HG02610 (cell line): ENCODE measurements around the gene C1orf94.
"Not testable (repeated sequence)": the region's sequence is repeated elsewhere in the genome, so short reads cannot be mapped to it uniquely, and the experiment has no call there.

Source experiments
- ATAC-seq: cut with Tn5 transposase; IDR thresholded peaks from one replicate; pipeline ENCODE4 v1.9.1; 2021; ENCODE audit warnings: mild to moderate bottlenecking, moderate library complexity; ENCODE audit not compliant: unreplicated experiment

C1orf94 gene

DNA sequence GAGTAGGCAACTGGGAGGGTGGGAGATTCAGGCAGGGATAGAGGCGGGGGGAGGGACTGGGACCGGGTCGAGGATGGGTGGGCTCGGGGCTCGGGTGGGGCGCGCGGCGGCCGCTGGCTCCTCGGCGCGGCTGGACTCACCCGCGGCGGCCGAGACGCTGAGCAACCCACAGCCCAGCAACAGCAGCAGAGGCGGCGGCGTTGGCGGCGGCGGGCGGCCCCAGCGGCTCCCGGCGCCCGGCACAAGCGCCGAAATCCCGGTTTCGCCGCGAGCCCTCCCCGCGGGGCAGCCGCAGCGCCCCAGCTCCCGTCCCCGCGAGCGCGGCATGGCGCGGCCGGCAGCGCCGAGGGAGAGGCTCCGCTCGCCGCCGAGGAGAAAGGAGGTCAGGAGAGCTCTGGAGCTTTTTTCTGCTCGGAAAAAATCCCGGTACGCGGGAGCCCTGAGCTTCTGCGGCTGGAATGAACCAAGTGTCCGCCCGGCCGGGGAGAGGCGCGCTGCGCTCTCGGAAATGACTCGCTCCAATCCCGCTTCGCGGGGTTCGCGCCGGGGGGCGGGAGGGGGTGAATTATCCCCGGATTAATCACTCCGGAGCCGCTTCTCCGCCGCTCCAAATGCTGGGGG lies 11.8 kb upstream of the C1orf94 start, which contains the start of gene CSMD2:
CSMD2 (minus strand) TSS at position 460 of the 621 bp plus-strand sequence; CDS start at position 327, 133 bp downstream.
- ATAC-seq = no peak

DNA sequence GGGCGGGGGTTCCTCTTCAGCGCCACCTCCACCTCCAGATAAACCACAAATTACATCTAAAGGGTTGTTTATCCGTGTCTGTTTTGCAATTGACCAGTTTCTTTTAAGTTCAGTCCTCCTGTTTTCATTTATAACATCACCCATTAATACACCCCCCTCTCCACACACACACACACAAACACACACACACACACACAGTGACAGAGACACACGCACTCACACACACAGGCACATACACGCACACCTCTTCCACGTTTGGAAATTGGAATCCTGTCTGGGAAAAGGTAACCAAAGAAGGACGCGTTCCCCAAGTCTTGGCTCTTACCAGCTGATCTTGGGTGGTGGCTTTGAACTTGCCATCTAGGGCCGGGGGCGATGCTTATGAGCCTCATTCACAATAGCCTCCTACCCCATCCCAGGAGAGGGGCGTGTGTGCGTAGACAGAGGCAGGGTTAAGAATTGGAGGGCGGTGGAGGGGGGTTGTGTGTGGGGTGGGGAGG lies 11.2 kb upstream of the C1orf94 start:
- no peak for ATAC-seq

DNA sequence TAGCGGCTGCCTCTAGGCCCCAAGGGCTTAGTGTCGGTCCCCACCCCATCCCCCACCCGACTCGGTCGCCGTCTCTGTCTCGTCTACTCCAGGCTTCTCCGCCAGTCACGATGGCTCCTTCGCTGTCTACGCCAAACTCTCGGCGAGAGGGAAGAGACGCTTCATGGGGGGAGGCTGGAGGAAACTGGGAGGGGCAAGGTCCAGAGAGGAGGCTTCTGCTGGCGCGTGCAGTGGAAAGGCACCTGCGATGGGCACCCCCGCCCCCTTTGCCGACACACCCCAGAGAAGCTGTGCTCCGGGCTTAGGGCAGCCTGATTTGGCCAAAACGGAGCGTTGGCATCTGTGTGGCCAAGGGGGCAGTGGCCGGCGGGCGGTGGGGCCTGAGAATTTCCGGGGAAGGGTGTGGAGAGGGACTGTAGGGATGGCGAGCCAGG lies 10.5 kb upstream of the C1orf94 start:
- ATAC-seq = no peak

- ATAC-seq = no peak
Observed at GRCh38 chr1:34166625-34167361, 9.9 kb upstream of the C1orf94 start.

- ATAC-seq = no peak
Observed at GRCh38 chr1:34167389-34167788, 9.3 kb upstream of the C1orf94 start.

DNA sequence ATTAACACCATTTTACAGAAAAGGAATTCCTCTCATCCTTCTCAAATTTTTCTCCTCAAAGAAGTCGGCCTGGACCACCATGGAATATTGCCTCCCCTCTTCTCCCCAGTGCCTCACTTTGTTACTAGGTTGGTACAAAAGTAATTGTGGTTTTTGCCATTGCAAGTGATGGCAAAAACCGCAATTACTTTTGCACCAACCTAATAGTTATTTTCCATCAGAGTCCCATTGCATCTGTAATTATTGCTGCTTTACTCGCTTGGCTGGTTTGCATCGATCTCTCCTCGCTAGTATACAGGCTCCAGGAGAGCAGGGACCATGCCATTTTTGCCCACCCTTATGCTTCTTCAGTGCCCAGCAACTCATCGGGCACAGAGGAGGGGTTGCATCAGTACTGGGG lies 963 bp upstream of the C1orf94 start:
- ATAC-seq = no peak

DNA sequence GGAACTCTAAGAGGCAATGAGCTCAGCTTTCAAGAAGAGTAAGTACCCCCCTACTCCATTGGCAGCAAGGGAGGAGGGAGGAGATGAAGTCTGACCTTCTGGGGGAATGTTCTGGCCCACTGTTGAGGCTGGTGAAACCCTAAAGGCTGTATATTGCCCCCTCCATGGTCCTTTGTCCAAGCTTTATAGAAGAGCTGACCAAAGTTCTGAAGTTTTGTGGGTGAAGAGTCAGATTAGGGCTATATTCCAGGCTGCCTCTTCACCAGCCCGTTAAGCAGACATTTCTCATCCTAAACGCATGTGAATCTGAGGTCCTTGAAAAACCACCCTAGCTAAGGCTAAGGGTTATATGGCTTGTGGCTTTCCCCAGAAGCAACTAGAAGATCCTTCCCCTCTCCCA lies 1.4 kb downstream of the C1orf94 start:
- no peak for ATAC-seq

GRCh38 chr1:34183381-34183780 lies 6.7 kb downstream of the C1orf94 start:
- ATAC-seq = not testable (repeated sequence)

DNA sequence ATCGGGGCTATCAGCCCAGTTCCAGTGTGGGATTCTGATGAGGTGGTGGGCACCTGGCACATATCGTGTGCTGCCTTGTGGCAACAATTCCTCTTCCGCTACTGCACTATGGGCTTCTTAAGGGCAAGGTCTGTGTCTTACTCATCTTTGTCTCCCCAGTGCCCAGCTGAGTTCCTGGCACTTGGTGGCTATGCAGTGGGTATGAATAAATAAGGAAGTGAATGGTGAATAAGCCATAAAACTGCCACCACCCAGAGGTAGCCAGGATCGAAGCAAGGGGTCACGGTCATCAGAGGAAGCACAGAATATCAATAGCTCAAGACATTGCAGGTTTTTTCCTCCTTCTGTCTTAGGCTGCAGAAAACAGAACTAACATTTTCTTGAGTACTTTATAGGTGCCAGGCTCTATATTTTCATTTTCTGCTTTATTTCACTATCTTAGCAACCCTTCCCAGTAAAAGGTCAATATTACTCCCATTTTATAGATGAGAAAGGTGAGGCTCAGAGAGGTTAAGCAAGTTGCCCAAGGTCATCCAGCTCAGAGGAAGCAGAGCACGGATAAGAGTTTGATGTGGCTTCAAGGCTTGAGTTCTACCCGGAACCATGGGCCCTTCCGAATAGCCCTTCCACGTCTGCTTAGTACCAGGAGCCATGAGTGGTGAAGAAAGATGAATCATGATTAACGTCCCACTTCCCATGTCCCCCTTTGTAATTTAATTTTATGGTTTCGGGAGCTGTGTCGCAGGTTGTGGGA lies 10.2 kb downstream of the C1orf94 start:
- ATAC-seq = no peak

DNA sequence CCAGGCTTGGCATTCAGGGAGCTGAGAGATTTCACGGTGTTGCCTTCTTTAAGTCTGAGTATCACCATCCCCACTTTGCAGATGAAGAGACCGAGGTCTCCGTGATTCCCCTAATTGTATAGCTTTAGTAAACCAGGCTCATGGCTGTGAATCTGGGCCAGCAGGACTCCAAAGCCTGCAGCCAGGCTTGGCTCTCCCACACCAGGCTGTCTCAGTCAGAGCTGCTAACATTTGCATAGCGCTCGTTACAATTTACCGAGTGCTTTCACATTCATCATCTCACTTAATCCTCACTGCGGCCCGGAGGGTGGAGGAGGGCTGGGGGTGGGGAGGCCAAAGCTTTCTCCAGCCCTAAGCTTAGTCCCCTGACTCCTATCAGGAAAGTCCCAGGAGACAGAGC lies 11.7 kb downstream of the C1orf94 start:
- ATAC-seq = no peak

DNA sequence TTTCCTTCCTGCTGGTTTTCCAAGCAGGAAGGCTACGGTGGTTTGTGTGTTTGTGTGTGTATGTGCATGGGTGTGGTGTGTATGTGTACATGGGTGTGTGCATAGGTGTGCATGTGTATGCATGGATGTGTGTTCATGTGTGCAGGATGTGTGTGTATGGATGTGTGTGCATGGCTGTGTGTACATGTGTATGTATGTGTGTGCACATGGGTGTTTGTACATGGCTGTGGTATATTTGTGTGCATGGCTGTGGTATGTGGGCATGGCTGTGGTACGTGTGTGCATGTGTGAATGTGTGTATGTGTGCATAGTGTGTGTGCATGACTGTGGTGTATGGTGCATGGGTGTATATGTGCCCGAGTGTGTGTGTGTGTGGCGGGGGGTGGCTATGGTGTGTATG lies 12.3 kb downstream of the C1orf94 start:
- ATAC-seq = no peak

GRCh38 chr1:34190692-34191091 lies 14.0 kb downstream of the C1orf94 start:
- no peak for ATAC-seq

DNA sequence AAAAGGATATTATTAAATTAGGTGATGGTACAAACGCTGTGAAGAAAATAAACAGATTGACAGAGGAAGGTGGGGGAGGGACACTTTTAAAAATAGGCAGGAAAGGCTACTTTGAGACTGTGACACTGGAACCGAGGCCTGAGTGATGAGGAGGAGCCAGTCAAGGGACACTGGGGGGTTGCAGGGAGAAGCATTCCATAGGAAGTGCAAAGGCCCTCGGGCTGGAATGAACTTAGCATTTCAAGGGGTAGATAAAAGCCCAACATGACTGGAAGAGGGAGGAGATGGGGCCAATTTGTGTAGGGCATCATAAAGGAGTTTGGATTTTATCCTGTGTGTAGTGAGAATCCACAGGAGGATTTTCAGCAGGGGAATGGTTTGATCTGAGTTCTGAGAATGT lies 15.9 kb downstream of the C1orf94 start:
- ATAC-seq = no peak

- no peak for ATAC-seq
Observed at GRCh38 chr1:34199927-34200326, 23.2 kb downstream of the C1orf94 start.

- ATAC-seq = no peak
Observed at GRCh38 chr1:34212673-34213072, 36.0 kb downstream of the C1orf94 start.

DNA sequence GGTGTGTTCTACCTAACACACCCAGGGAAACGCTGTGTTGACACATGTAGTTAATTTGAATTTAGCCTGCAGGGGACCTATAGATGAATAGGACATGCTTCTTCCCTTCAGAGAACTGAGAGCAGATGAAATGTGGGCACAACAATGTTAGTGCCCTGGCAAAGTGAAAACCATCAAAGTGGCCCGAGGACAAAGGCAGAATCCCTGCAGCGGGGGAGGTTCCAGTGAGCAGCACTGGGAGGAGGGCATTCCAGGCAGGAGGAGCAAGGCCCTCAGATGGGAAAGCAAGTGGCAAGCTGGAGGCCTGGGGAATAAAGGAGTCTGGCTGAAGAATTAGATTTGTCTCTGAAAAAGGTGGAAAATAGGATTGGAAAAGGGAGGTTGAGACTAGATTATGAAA lies 37.2 kb downstream of the C1orf94 start:
- ATAC-seq = no peak

DNA sequence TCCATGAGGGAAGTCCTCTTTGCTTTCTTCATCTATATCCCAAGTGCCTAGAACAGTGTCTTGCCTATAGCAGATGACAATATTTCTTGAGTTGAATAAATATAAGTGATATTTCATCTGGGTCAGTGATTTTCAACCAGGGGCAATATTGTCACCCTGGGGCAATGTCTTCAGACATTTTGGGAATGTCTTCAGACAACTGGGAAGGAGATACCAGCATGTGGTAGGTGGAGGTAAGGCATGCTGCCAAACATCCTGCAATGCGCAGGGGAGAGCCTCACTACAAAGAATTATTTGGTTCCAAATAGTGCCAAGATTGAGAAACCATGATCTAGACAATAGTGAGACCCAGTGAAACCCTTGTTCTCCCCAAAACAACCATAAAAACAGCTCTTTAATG lies 54.7 kb downstream of the C1orf94 start:
- ATAC-seq = no peak

- no peak for ATAC-seq
Observed at GRCh38 chr1:34235594-34235993, 58.9 kb downstream of the C1orf94 start.

- no peak for ATAC-seq
Observed at GRCh38 chr1:34236089-34236488, 59.4 kb downstream of the C1orf94 start.

GRCh38 chr1:34237151-34237815 lies 60.6 kb downstream of the C1orf94 start:
- no peak for ATAC-seq

GRCh38 chr1:34245967-34246366 lies 69.3 kb downstream of the C1orf94 start:
- ATAC-seq = no peak
